HepG2 (cell line): ENCODE data around the gene SEMA4F. TPM values are rescaled to one million over a fixed set of nuclear protein-coding genes. Genes with fewer than 3 reads are reported as not detected.

Experiments
- ATAC-seq: fragments of 200-7000 bp; cut with Tn5 transposase; 3 replicates; pipeline ENCODE4 v1.9.1; 2020; ENCODE audit warnings: mild to moderate bottlenecking, moderate library complexity
- Bru-seq: library from RNA; stranded (reverse); fragments of 400-500 nt; gene quantifications from one replicate; lab custom pipeline; 2021; lab: Mats Ljungman, UMichigan
- BruChase-seq, 2 experiments: library from RNA; stranded (reverse); fragments of 400-500 nt; gene quantifications; one replicate each; lab custom pipeline; 2021; lab: Mats Ljungman, UMichigan
- BruUV-seq: library from RNA; stranded (reverse); fragments of 400-500 nt; replicated peaks from 2 replicates; lab custom pipeline; 2021; lab: Mats Ljungman, UMichigan
- CTCF ChIA-PET: fragments of 300-600 bp; formaldehyde crosslinking; extraction: SDS; loops from one replicate; lab custom pipeline; 2021; ENCODE audit warnings: low total read pairs, inconsistent platforms, low intra/inter-chr PET ratio; lab: Yijun Ruan, JAX
- POLR2A ChIA-PET: fragments of 350-600 bp; sonication (Branson Sonifier 250); formaldehyde crosslinking; loops from one replicate; lab custom pipeline; 2020; ENCODE audit warnings: antibody characterized with exemption, inconsistent platforms; lab: Yijun Ruan, JAX
- DNase-seq: peaks from one replicate; pipeline ENCODE4 v3.0.0-alpha.2; 2015; ENCODE audit warnings: low spot score
- FAIRE-seq: peaks from 3 replicates; lab custom pipeline; 2011; peaks lifted over from hg19 to GRCh38; lab: Jason Lieb, UNC
- H2AFZ ChIP-seq: one replicate; pipeline ENCODE4 v1.6.1; 2011; ENCODE audit warnings: low read length, inconsistent platforms
- H3K27ac ChIP-seq: fragments of 300-600 bp; 3 replicates; pipeline ENCODE4 v1.8.0; 2011; ENCODE audit warnings: mixed run types, mild to moderate bottlenecking, mixed read lengths, low read length, inconsistent platforms; ENCODE audit not compliant: insufficient read depth; ENCODE audit errors: extremely low read length
- H3K27me3 ChIP-seq, 2 experiments: fragments of 200-600 bp in 1 of 2; 2 replicates in 1 of 2; 3 replicates in 1 of 2; pipeline versions ENCODE4 v1.6.0 to v1.8.0; 2011; ENCODE audit warnings: low read length in 2 of 2, mild to moderate bottlenecking in 2 of 2, moderate library complexity in 2 of 2, inconsistent platforms in 1 of 2; ENCODE audit not compliant: insufficient read depth in 2 of 2, control insufficient read depth in 1 of 2
- H3K36me3 ChIP-seq, 2 experiments: fragments of 200-600 bp in 1 of 2; replicated peaks in 1 of 2; 2 replicates in 1 of 2; 3 replicates in 1 of 2; pipeline versions ENCODE4 v1.5.1 to v1.8.0; 2011; ENCODE audit warnings: low read length in 2 of 2, inconsistent platforms in 1 of 2; ENCODE audit not compliant: insufficient read depth in 2 of 2, control insufficient read depth in 1 of 2
- H3K4me1 ChIP-seq: 2 replicates; pipeline ENCODE4 v1.5.1; 2012; ENCODE audit warnings: low read length, inconsistent platforms; ENCODE audit not compliant: insufficient read depth
- H3K4me2 ChIP-seq: 2 replicates; pipeline ENCODE4 v1.6.0; 2011; ENCODE audit warnings: low read depth, low read length, inconsistent platforms
- H3K4me3 ChIP-seq, 3 experiments: fragments of 200-600 bp in 1 of 3; sonication (generic), shearing (Covaris generic) in 1 of 3; replicated peaks in 1 of 3; 2 replicates each; pipeline ENCODE4 v1.5.1; 2011 to 2016; ENCODE audit warnings: low read length in 3 of 3, inconsistent platforms in 2 of 3, low read depth in 2 of 3, mild to moderate bottlenecking in 2 of 3, control low read depth in 1 of 3, mixed read lengths in 1 of 3; ENCODE audit not compliant: insufficient read depth in 1 of 3
- H3K79me2 ChIP-seq: one replicate; pipeline ENCODE4 v1.6.1; 2011; ENCODE audit warnings: low read length, inconsistent platforms; ENCODE audit not compliant: insufficient read depth
- H3K9ac ChIP-seq: 2 replicates; pipeline ENCODE4 v1.6.0; 2011; ENCODE audit warnings: mild to moderate bottlenecking, low read depth, low read length, inconsistent platforms; ENCODE audit not compliant: insufficient read depth
- H3K9me3 ChIP-seq: 2 replicates; pipeline ENCODE4 v1.5.1; 2012; ENCODE audit warnings: mild to moderate bottlenecking, low read length
- H4K20me1 ChIP-seq: 2 replicates; pipeline ENCODE4 v1.6.0; 2011; ENCODE audit warnings: inconsistent platforms, mild to moderate bottlenecking, low read length, moderate library complexity; ENCODE audit not compliant: insufficient read depth
- ATM ChIP-seq: fragments of 450-650 bp; IDR thresholded peaks from 2 replicates; pipeline ENCODE4 v1.7.1; 2017; ENCODE audit warnings: mild to moderate bottlenecking, borderline replicate concordance
- NFYB ChIP-seq: sonication (generic); formaldehyde crosslinking; IDR thresholded peaks from 2 replicates; pipeline ENCODE4 v1.4.0; 2020; ENCODE audit warnings: missing genetic modification reagents
- PAF1 ChIP-seq: IDR thresholded peaks from 2 replicates; pipeline ENCODE4 v1.6.1; 2016; ENCODE audit warnings: missing genetic modification reagents, missing compliant biosample characterization
- ZBTB40 ChIP-seq, 2 experiments: fragments of 450-650 bp in 1 of 2; sonication (generic) in 1 of 2; formaldehyde crosslinking in 1 of 2; IDR thresholded peaks; 2 replicates each; pipeline versions ENCODE4 v1.6.1 to v1.8.0; 2016 to 2022; ENCODE audit warnings: antibody characterized with exemption in 1 of 2, mild to moderate bottlenecking in 1 of 2, missing genetic modification reagents in 1 of 2
- ZNF260 ChIP-seq: sonication (generic); formaldehyde crosslinking; IDR thresholded peaks from 2 replicates; pipeline ENCODE4 v1.4.0; 2020; ENCODE audit warnings: missing genetic modification reagents, low read depth, mild to moderate bottlenecking, borderline replicate concordance
- ZNF724P ChIP-seq: sonication (generic); formaldehyde crosslinking; IDR thresholded peaks from 2 replicates; pipeline ENCODE4 v1.8.0; 2022; ENCODE audit warnings: missing genetic modification reagents, borderline replicate concordance
- ZNF788 ChIP-seq: sonication (generic); formaldehyde crosslinking; IDR thresholded peaks from 2 replicates; pipeline ENCODE4 v1.5.0; 2020; ENCODE audit warnings: mild to moderate bottlenecking, missing genetic modification reagents, borderline replicate concordance
- WGBS: methylation state at CpG from one replicate; pipeline ENCODE4 v1.1.6; 2017; ENCODE audit warnings: low lambda C conversion rate; 5-methylcytosine and 5-hydroxymethylcytosine counted together
- in situ Hi-C: cut with HindIII; loops from 2 replicates; pipeline ENCODE4 v1.10.0; 2017; ENCODE audit warnings: low pct_unique_long_range_greater_than_20kb; ENCODE audit not compliant: extremely low pct_ligation_motif_present
- intact Hi-C: fragments of 100-400 bp; cut with micrococcal nuclease; formaldehyde crosslinking; loops from one replicate; pipeline ENCODE4 v1.10.0; 2022; ENCODE audit not compliant: unreplicated experiment
- long read RNA-seq, 2 experiments: library from RNA in 1 of 2; library from polyadenylated mRNA in 1 of 2; stranded (forward) in 1 of 2; unstranded in 1 of 2; transcript quantifications; one replicate each; pipeline ENCODE4 v2.0.0, GENCODE V29; 2019 to 2022
- polyA minus RNA-seq, 3 experiments: library from RNA; depleted of rRNA, polyadenylated mRNA; stranded (reverse); fragments of >200 nt; gene quantifications; 2 replicates each; pipeline ENCODE4 v1.2.3, GENCODE V29; 2011; ENCODE audit warnings: low replicate concordance in 1 of 3
- polyA plus RNA-seq, 8 experiments: library from polyadenylated mRNA; depleted of rRNA in 3 of 8; stranded (reverse) in 7 of 8; unstranded in 1 of 8; fragments of >200 nt; fragmentation: Illumina TruSeq in 4 of 8; extraction: Trizol in 4 of 8; gene quantifications; 2 replicates each; pipeline versions ENCODE4 v1.2.1 to v1.2.3, GENCODE V29; 2011 to 2016; ENCODE audit warnings: low read depth in 4 of 8, missing spikeins in 1 of 8, mixed read lengths in 1 of 8; ENCODE audit not compliant: insufficient read depth in 1 of 8
- total RNA-seq, 5 experiments: library from RNA; depleted of rRNA; stranded (reverse); fragments of >200 nt; fragmentation: Illumina TruSeq; extraction: Trizol; gene quantifications; 2 replicates each; pipeline ENCODE4 v1.2.3, GENCODE V29; 2016; ENCODE audit warnings: low read depth in 1 of 5

SEMA4F gene
- 4.0 and 7.1 TPM in 2 replicates for total RNA-seq (2016; rRNA removed; fragmentation: Illumina TruSeq; extraction: Trizol)
- total RNA-seq (2016; cell fraction: cytosol; rRNA removed; fragmentation: Illumina TruSeq; extraction: Trizol; ENCODE audit: low read depth): 1.1 and 1.6 TPM in 2 replicates
- 3.3 and 6.9 TPM in 2 replicates for total RNA-seq (2016; cell fraction: insoluble cytoplasmic fraction; rRNA removed; fragmentation: Illumina TruSeq; extraction: Trizol)
- 4.4 and 4.5 TPM in 2 replicates for total RNA-seq (2016; cell fraction: membrane; rRNA removed; fragmentation: Illumina TruSeq; extraction: Trizol)
- total RNA-seq (2016; cell fraction: nucleus; rRNA removed; fragmentation: Illumina TruSeq; extraction: Trizol): 7.5 and 9.3 TPM in 2 replicates
- 10.3 and 10.6 TPM in 2 replicates for polyA plus RNA-seq (2011; rRNA removed)
- polyA plus RNA-seq (2011; cell fraction: cytosol; rRNA removed): 10.3 and 10.4 TPM in 2 replicates
- 13.5 and 16.0 TPM in 2 replicates for polyA plus RNA-seq (2011; cell fraction: nucleus; rRNA removed)
- polyA plus RNA-seq (2012): 5.5 and 6.6 TPM in 2 replicates
- polyA plus RNA-seq (2016; cell fraction: cytosol; fragmentation: Illumina TruSeq; extraction: Trizol; ENCODE audit: low read depth): 1.4 and 1.5 TPM in 2 replicates
- 3.4 and 4.1 TPM in 2 replicates for polyA plus RNA-seq (2016; cell fraction: insoluble cytoplasmic fraction; fragmentation: Illumina TruSeq; extraction: Trizol; ENCODE audit: low read depth)
- 3.4 and 4.6 TPM in 2 replicates for polyA plus RNA-seq (2016; cell fraction: membrane; fragmentation: Illumina TruSeq; extraction: Trizol; ENCODE audit: low read depth)
- 10.3 and 10.9 TPM in 2 replicates for polyA plus RNA-seq (2016; cell fraction: nucleus; fragmentation: Illumina TruSeq; extraction: Trizol; ENCODE audit: insufficient read depth, low read depth)
- polyA minus RNA-seq (2011; rRNA and poly(A)+ RNA removed; ENCODE audit: low replicate concordance): 4.0 and 21.9 TPM in 2 replicates
- 4.8 and 5.8 TPM in 2 replicates for polyA minus RNA-seq (2011; cell fraction: cytosol; rRNA and poly(A)+ RNA removed)
- polyA minus RNA-seq (2011; cell fraction: nucleus; rRNA and poly(A)+ RNA removed): 6.1 and 7.2 TPM in 2 replicates
- percentile 46 among the genes with signal in this experiment for Bru-seq, nascent RNA
- percentile 42 among the genes with signal in this experiment for BruChase-seq, experiment 1, labeled RNA remaining after a 6-hour chase
- BruChase-seq, experiment 2, labeled RNA remaining after a 2-hour chase: percentile 40 among the genes with signal in this experiment
- long read RNA-seq, experiment 1, full-length matches to known transcripts: 5 of 10 reads
- long read RNA-seq, experiment 1, partial matches to known transcripts: 1 of 10 reads
- long read RNA-seq, experiment 1, other reads (novel, unspliced or antisense): 4 of 10 reads
- long read RNA-seq, experiment 2, full-length matches to known transcripts: 5 of 17 reads
- long read RNA-seq, experiment 2, partial matches to known transcripts: 5 of 17 reads
- long read RNA-seq, experiment 2, other reads (novel, unspliced or antisense): 7 of 17 reads

- POLR2A ChIA-PET: interaction anchor here (0.7 to 1.2 kb wide), 6 partner anchors 29 to 225 kb away, joined by 3 to 4 read pairs (median 3); partner anchors contain the start of genes AUP1 and HTRA2
- TF ChIP-seq ZNF724P (CRISPR knock-in tag): peak; percentile 41; the same call in 1 of the 2 replicates
- peak; percentile 93 for TF ChIP-seq NFYB (CRISPR knock-in tag)
- peak; percentile 51 for TF ChIP-seq ZNF788 (CRISPR knock-in tag)
- no peak for TF ChIP-seq ZBTB40 (IDR thresholded peaks at IDR 0.05)
- peak; percentile 36; the same call in 1 of the 2 replicates for TF ChIP-seq ZBTB40 (CRISPR knock-in tag; IDR thresholded peaks at IDR 0.05)
- no peak for TF ChIP-seq ATM
- no peak for TF ChIP-seq PAF1 (CRISPR knock-in tag)
- TF ChIP-seq ZNF260 (CRISPR knock-in tag): no peak
Measured at GRCh38 chr2:74653985-74654882, at the start of gene SEMA4F. TSS of gene SEMA4F (plus strand) at chr2:74654247. CDS start at chr2:74654377, 130 bp downstream.

More at GRCh38 chr2:74653985-74654882, at the start of gene SEMA4F:
- H2AFZ ChIP-seq: peak within 1 kb of the TSS; percentile 73
- peak within 1 kb of the TSS; percentile 65 to 89 (median 78) for H3K4me3 ChIP-seq
- intact Hi-C loops (no loop called here), in situ Hi-C loops (no loop called here)
- H3K9ac ChIP-seq: peak within 1 kb of the TSS; percentile 72
- no peaks in the 10 kb centered on the region; a peak in 1 of 5 replicates for H3K36me3 ChIP-seq
- ATAC-seq (peak; percentile 99), FAIRE-seq (peak; percentile 82), DNase-seq (peak; percentile 97)
- no peaks in the 10 kb centered on the region for H3K9me3 ChIP-seq
- BruUV-seq: no TSS peak
- no peak within 1 kb of the TSS for H3K27ac ChIP-seq
- H3K4me2 ChIP-seq: peak within 1 kb of the TSS; percentile 100
- 44% methylated on average over 56 of the region's 79 CpGs for WGBS
- H3K27me3 ChIP-seq: peaks cover 0 to 5% of the 10 kb centered on the region in 2 experiments; a peak in 1 of 5 replicates
- peaks cover 19% of the 10 kb centered on the region for H3K4me1 ChIP-seq
- H4K20me1 ChIP-seq: no peaks in the 10 kb centered on the region
- no peaks in the 10 kb centered on the region for H3K79me2 ChIP-seq
- CTCF ChIA-PET: no interaction called here
